NCI-H2196 treated with DMSO at 0.1 percent for 48 hours (cell line): Measurements from ENCODE around the gene SPATA6.
"Not testable (repeated sequence)": the region's sequence is repeated elsewhere in the genome, so short reads cannot be mapped to it uniquely, and the experiment has no call there.

Experiments
- DNase-seq: peaks from one replicate; lab custom pipeline; 2025; ENCODE audit not compliant: unreplicated experiment; lab: John Stamatoyannopoulos, UW

The SPATA6 gene

GRCh38 chr1:48462716-48463302 lies 9.2 kb downstream of the SPATA6 start:
- DNase-seq = no peak

DNA sequence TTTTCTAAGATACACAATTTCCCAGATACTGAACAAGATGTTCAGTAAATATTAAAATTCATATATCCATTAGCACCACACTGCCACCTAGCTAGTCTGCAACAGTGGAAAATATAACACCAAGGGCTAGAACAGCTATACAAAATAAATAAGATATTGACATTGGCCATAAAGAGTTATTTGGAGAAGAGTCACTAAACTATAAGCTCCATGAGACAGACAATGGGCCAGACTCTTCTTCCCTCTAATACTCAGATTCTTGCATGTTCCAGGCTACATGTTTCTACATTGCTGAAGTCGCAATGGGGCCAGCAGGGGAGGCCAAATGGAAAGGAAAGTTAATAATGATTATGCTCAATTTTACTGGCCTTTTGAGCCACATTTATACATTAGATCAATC lies 21.5 kb downstream of the SPATA6 start:
- no peak for DNase-seq

DNA sequence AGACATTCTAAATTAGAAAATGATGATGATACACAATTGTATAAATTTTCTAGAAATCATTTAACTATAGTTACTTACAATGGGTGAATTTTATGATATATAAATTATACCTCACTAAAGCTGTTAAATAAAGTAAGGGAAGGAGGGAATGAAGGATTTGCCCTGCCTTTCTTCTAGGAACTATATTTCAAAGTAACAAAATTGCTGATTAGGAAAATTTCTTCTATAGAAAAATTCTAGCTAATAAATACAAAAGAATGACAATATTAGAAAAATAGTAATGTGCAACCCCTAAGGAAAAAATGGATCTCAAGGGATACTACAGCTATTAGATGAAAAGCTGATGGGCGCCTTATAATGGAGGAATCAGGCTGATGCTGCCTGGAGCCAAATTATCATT lies 23.1 kb downstream of the SPATA6 start:
- no peak for DNase-seq

- not testable (repeated sequence) for DNase-seq
Measured at GRCh38 chr1:48444186-48444585, 27.8 kb downstream of the SPATA6 start.

- no peak for DNase-seq
Measured at GRCh38 chr1:48442864-48443619, 29.0 kb downstream of the SPATA6 start.

- DNase-seq = not testable (repeated sequence)
Measured at GRCh38 chr1:48440786-48441185, 31.2 kb downstream of the SPATA6 start.

DNA sequence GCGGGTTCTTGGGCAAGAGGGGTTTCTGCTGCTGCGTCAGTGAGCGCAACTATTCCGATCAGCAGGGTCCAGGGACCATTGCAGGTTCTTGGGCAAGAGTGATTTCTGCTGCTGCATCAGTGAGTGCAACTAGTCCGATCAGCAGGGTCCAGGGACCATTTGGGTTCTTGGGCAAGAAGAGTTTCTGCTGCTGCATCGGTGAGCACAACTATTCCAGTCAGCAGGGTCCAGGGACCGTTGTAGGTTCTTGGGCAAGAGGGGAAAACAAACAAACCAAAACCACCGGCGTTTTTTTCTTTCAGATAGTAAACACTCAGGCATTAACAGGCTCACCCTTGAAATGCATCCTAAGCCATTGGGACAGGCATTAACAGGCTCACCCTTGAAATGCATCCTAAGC lies 32.6 kb downstream of the SPATA6 start:
- DNase-seq = no peak

DNA sequence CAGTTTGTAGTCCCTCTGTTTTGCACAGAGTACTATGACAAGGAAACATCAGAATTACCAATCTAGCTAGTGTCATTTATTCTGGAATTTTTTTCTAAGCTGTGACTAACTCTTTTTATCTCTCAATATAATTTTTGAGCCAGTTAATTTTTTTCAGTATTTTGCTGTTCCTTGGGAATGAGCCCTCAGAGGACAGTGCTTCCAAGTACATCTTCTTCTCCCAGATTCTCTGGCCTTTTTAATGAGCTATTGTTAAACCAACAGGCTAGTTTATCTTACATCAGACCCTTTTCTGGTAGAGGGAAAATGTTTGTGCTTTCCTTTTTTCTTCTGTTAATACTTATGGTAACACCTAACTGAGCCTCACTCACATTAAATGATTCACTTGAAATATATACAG lies 34.6 kb downstream of the SPATA6 start:
- not testable (repeated sequence) for DNase-seq

DNA sequence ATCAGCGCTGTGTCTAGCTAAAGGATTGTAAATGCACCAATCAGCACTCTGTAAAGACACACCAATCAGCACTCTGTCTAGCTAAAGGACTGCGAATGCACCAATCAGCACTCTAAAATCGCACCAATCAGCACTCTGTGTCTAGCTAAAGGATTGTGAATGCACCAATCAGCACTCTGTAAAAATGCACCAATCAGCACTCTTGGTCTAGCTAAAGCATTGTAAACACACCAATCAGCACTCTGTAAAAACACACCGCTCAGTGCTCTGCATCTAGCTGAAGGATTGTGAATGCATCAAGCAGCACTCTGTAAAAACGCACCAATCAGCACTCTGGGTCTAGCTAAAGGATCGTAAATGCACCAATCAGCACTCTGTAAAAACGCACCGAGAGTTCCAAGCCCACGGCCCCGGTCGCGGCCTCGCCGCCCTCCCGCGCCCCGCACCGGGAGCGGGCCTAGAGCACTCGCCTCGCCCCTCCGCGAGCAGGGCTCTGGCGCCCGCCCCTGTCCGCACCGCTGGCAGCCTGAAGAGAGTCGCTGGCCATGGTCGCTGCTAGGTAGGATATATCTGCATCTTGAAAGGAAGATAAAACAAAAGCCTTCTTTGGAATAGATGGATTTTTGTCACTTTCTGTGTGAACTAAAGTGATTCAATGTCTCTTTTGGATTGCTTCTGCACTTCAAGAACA lies 36.5 kb downstream of the SPATA6 start:
- not testable (repeated sequence) for DNase-seq

DNA sequence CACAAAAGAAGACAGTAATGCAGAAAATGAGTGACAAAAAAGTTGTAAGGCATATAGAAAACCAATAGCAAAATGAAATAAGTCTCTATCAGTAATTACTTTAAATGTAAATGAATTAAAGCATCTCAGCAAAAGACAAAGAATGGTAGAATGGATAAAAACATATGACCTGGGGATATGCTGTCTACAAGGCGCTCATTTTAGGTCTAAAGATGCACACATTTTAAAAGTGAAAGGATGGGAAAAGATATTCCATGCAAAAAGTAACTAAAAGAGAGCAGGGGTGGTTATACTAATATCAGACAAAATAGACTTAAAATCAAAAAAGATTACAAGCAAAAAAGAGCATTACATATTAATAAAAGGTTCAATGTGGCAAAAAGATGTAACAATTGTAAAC lies 41.2 kb downstream of the SPATA6 start:
- DNase-seq = no peak

DNA sequence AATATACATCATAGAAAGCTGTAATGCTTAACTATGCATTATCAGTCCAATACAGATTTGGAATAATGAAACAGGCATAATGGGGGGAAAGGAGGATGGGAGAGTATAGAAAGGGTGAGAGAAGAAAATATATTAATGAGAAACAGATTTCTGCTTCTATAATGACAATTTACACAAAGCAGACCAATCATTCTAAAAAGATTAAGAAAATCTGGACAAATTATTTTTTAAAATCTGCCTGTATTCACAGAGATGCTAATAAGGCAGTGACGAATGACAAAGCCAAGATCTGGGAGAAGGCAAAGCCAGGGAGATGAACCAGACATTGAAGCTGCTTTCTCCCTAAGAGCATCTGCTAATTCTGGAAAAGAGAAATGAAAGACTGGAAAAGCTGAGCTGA lies 50.0 kb downstream of the SPATA6 start:
- DNase-seq = no peak

DNA sequence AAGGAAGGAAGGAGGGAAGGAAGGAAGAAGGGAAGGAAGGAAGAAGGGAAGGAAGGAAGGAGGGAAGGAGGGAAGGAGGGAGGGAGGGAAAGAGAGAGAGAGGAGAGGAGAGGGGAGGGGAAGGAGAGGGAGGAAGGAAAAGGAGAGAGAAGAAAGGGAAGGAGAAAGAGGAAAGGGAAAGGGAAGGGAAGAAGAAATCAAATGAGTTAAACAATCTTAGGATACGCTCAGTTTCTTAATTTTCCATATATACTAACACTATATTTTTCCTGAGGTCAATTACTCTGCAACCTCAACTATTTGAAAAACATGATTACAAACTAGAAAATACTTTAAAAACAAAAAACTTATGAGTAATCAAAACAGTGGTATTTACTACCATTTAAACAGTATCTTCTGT lies 53.3 kb downstream of the SPATA6 start:
- no peak for DNase-seq

DNA sequence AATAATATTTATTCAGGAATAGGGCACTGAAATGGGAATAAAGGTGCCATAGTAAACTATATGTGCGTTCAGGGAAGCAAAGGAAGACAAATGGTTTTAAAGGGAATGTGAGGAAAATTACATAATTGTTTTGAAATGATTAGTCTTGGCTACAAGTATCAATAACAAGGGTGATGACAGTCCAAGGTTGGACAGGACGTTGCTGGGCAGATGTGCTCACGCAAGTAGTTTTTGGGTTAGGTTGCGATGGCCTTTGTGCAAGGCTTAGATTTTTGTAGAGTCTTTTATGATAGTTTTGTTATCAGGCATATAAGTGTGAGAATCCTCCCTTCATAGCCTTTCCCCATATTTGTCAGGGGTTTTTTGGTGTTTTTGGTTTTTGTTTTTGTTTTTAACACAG lies 57.0 kb downstream of the SPATA6 start:
- no peak for DNase-seq

DNA sequence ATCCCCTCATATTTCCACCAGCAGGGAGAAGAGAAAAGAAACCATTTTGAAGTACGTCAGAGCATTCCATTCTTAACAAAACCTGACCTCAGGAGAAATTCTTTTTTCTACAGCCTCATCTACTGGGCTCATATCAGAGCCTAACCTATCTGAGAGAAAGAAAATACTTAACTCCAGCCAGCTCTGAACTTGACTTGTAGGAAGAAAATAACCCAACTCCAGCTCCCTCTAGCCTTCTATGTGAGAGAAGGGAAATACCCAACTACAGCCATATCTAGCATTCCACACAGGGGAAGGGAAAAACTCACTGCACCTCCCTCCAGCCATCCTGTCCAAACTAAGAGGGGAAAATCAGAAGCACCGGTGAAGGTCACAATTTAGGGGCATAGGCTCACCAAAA lies 57.7 kb downstream of the SPATA6 start:
- DNase-seq = no peak

DNA sequence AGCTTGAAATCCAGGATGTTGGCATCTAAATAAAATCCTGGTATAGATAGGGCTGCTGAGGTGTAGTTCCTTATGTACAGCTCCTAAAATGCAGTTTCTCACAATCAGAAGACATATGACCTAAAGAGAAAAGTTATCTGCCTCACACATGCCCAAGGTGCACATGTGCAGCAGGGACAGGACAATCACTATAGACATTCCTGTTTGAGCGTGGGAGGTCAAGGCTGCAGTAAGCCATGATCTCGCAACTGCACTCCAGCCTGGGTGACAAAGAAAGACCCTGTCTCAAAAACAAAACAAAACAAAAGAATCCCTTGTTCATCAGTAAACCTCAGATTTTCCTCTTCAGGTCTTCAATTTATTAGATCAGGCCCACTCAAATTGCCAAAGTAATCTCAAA lies 66.1 kb downstream of the SPATA6 start:
- DNase-seq = no peak

DNA sequence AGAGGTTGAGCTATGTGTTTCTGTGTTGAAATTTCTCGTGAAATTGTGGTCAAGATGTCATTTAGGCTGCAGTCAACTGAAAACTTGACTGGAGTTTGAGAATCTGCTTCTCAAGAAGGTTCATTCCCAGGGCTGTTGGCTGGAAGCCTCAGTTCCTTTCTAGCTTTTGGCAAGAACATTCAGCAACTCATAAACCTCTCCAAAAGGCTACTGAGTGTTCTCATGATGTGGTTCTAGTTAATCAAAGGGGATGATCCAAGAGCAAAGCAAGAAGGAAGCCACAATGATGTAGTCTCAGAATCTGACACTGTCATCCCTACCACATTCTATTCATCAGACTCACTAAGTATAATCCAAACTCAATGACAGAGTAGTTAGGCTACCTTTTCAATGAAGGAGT lies 66.6 kb downstream of the SPATA6 start:
- no peak for DNase-seq

- no peak for DNase-seq
Measured at GRCh38 chr1:48402599-48402998, 69.4 kb downstream of the SPATA6 start.

- DNase-seq = no peak
Measured at GRCh38 chr1:48396208-48396607, 75.8 kb downstream of the SPATA6 start.

DNA sequence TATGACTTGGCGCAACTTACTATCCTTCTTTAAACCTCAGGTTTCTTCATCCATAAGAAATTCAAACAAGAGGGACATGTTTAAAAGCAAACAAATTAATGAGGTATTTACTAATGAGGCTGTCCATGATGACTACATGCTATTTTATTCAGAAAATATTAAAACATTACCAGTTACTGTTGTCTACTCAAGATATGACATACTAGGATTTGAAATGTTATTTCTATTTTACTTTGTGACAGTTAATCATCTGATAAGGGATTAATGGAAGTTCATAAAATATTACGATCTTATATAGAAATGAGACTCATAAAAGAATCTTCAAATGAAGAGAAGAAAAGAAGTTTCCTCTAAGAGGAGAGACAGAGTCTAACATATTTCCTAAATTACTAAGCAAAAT lies 80.1 kb downstream of the SPATA6 start:
- DNase-seq = no peak

- DNase-seq = no peak
Measured at GRCh38 chr1:48387409-48387808, 84.6 kb downstream of the SPATA6 start.

DNA sequence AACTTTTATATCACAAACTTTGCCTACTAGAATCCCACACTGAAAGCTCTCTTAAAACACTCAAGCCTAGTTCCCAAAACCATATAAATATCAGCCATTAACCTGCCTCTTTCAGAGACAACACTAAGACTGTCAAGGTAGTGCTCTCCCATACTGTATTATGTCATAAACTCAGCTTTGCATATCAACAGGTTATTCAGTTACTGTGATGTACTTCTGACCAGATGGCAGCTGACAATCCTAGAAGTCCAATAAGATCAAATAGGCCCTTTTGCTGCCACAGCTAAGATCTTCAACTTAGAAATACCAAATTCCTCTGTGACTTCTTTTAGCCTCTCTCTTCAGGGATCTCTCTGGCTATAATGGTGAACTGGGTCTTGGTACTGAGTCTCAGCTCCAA lies 97.2 kb downstream of the SPATA6 start:
- no peak for DNase-seq

- DNase-seq = no peak
Measured at GRCh38 chr1:48371598-48371997, 100.4 kb downstream of the SPATA6 start.
